Measurements from ENCODE around the gene POF1B. TPM values are rescaled to one million over a fixed set of nuclear protein-coding genes. Genes with fewer than 3 reads are reported as not detected.
"Not testable (repeated sequence)": the region's sequence is repeated elsewhere in the genome, so short reads cannot be mapped to it uniquely, and the experiment has no call there.

Gene POF1B
- total and polyA plus RNA-seq, 11 donors: 0.91 to 9.1 (median 4.7) TPM

GRCh38 chrX:85327060-85327333 lies 52.5 kb downstream of the POF1B start:
- Histone ChIP-seq H3K4me3 (no peak overlapping the region), H3K27ac (no peak overlapping the region), H3K4me1 (no peaks in the 10 kb centered on the region), H3K27me3 (no peaks in the 10 kb centered on the region), H3K9me3 (peaks cover 0 to 5% (median 0%) of the 10 kb centered on the region in 12 donors), H3K36me3 (no peaks in the 10 kb centered on the region)
- intact Hi-C loops (cut with DNase I): no loop called here
- ATAC-seq (no peak), DNase-seq (peak in 2 of 5 donors; percentile 3 to 11)
- 46 to 78% (median 69%) methylated on average over 2 of the region's 2 CpGs for WGBS, 4 donors
- TF ChIP-seq CTCF (IDR thresholded peaks at IDR 0.05) (no peak), POLR2A (IDR thresholded peaks at IDR 0.05) (no peak)

- WGBS, 4 donors: 83 to 96% (median 90%) methylated on average over 17 to 29 of the region's 29 CpGs
- H3K4me3 ChIP-seq: no peak overlapping the region
- TF ChIP-seq CTCF (IDR thresholded peaks at IDR 0.05) (no peak), POLR2A (IDR thresholded peaks at IDR 0.05) (no peak)
These were observed 53.0 kb downstream of the POF1B start for GRCh38 chrX:85326234-85327059.

GRCh38 chrX:85311348-85311747 lies 68.1 kb downstream of the POF1B start:
- intact Hi-C loops (cut with DNase I); H3K27me3 ChIP-seq; H3K36me3 ChIP-seq; H3K9me3 ChIP-seq; H3K27ac ChIP-seq; H3K4me1 ChIP-seq; DNase-seq; H3K4me3 ChIP-seq; ATAC-seq: not testable (repeated sequence)
- 86 to 96% (median 90%) methylated on average over 2 of the region's 2 CpGs for WGBS, 4 donors

More at GRCh38 chrX:85326234-85327059, 53.0 kb downstream of the POF1B start:
- Histone ChIP-seq H3K9me3 (peaks cover 0 to 5% (median 0%) of the 10 kb centered on the region in 12 donors), H3K27me3 (no peaks in the 10 kb centered on the region), H3K27ac (no peak overlapping the region), H3K4me1 (no peaks in the 10 kb centered on the region), H3K36me3 (no peaks in the 10 kb centered on the region)
- intact Hi-C loops (cut with DNase I): no loop called here
- DNase-seq: peak in 3 of 5 donors; percentile 2 to 16 (median 15)
- ATAC-seq: peak in 1 of 4 donors; percentile 45

- 70 to 83% (median 78%) methylated on average over 2 of the region's 2 CpGs for WGBS, 4 donors
- no peak for ATAC-seq
- no peak for DNase-seq
- Histone ChIP-seq H3K36me3 (no peaks in the 10 kb centered on the region), H3K4me1 (no peaks in the 10 kb centered on the region), H3K27ac (no peak overlapping the region), H3K9me3 (peaks cover 0 to 5% (median 0%) of the 10 kb centered on the region in 12 donors), H3K27me3 (peaks cover 0 to 3% (median 0%) of the 10 kb centered on the region in 9 donors), H3K4me3 (no peak overlapping the region)
- TF ChIP-seq POLR2A (IDR thresholded peaks at IDR 0.05) (no peak), CTCF (IDR thresholded peaks at IDR 0.05) (no peak)
- intact Hi-C loops (cut with DNase I): no loop called here
These were observed 69.7 kb downstream of the POF1B start for GRCh38 chrX:85309717-85310116.
